GM18909 (cell line): ENCODE results near the gene ISL1.

Experiments
- ATAC-seq: cut with Tn5 transposase; IDR thresholded peaks from one replicate; pipeline ENCODE4 v1.9.1; 2021; ENCODE audit warnings: mild to moderate bottlenecking; ENCODE audit not compliant: unreplicated experiment, poor library complexity

Gene ISL1

GRCh38 chr5:51439232-51439631 is 56.0 kb downstream of the ISL1 start:
- ATAC-seq, result no peak
